ENCODE data around the gene NR5A1.

NR5A1 gene

GRCh38 chr9:124498499-124499146 lies 8.6 kb downstream of the NR5A1 start:
- no peak for DNase-seq (ENCODE audit: low spot score)

- no peak for DNase-seq (ENCODE audit: low spot score)
Observed at GRCh38 chr9:124498040-124498439, 9.2 kb downstream of the NR5A1 start.

GRCh38 chr9:124497441-124497840 lies 9.8 kb downstream of the NR5A1 start:
- no peak for DNase-seq (ENCODE audit: low spot score)

GRCh38 chr9:124496463-124496862 lies 10.7 kb downstream of the NR5A1 start:
- DNase-seq (ENCODE audit: low spot score), result no peak

GRCh38 chr9:124496075-124496449 lies 11.1 kb downstream of the NR5A1 start:
- DNase-seq (ENCODE audit: low spot score), result no peak

- no peak for DNase-seq (ENCODE audit: low spot score)
Observed at GRCh38 chr9:124495126-124496074, 11.8 kb downstream of the NR5A1 start.

- no peak for DNase-seq (ENCODE audit: low spot score)
Observed at GRCh38 chr9:124493794-124494479, 13.3 kb downstream of the NR5A1 start.

GRCh38 chr9:124493218-124493617 lies 14.0 kb downstream of the NR5A1 start:
- no peak for DNase-seq (ENCODE audit: low spot score)

- DNase-seq (ENCODE audit: low spot score), result no peak
Observed at GRCh38 chr9:124492818-124493217, 14.4 kb downstream of the NR5A1 start.

- no peak for DNase-seq (ENCODE audit: low spot score)
Observed at GRCh38 chr9:124491049-124491975, 15.9 kb downstream of the NR5A1 start.

GRCh38 chr9:124490004-124490403 lies 17.2 kb downstream of the NR5A1 start:
- DNase-seq (ENCODE audit: low spot score), result no peak

- DNase-seq (ENCODE audit: low spot score), result peak; percentile 65
Observed at GRCh38 chr9:124489222-124489621, 18.0 kb downstream of the NR5A1 start.

GRCh38 chr9:124488641-124489210 lies 18.5 kb downstream of the NR5A1 start:
- DNase-seq (ENCODE audit: low spot score), result no peak

- no peak for DNase-seq (ENCODE audit: low spot score)
Observed at GRCh38 chr9:124487260-124488182, 19.7 kb downstream of the NR5A1 start.

GRCh38 chr9:124486778-124487259 lies 20.4 kb downstream of the NR5A1 start:
- DNase-seq (ENCODE audit: low spot score), result no peak

GRCh38 chr9:124485936-124486335 lies 21.3 kb downstream of the NR5A1 start:
- no peak for DNase-seq (ENCODE audit: low spot score)

- DNase-seq (ENCODE audit: low spot score), result no peak
Observed at GRCh38 chr9:124485201-124485600, 22.0 kb downstream of the NR5A1 start.

GRCh38 chr9:124483481-124483880 lies 23.7 kb downstream of the NR5A1 start:
- DNase-seq (ENCODE audit: low spot score), result no peak

- DNase-seq (ENCODE audit: low spot score), result peak; percentile 65
Observed at GRCh38 chr9:124482431-124483031, 24.7 kb downstream of the NR5A1 start.

- DNase-seq (ENCODE audit: low spot score), result no peak
Observed at GRCh38 chr9:124481115-124481514, 26.1 kb downstream of the NR5A1 start.
